Mesothelial cell of epicardium (in vitro differentiated cells): ENCODE results near the gene STK10. TPM values are rescaled to one million over a fixed set of nuclear protein-coding genes. Genes with fewer than 3 reads are reported as not detected.

Experiments used
- DNase-seq, 2 experiments: peaks; one replicate each; pipeline ENCODE4 v3.0.0; 2021; ENCODE audit warnings: low spot score in 2 of 2; ENCODE audit not compliant: unreplicated experiment in 2 of 2
- H3K27ac Mint-ChIP-seq: 2 replicates; pipeline ENCODE4 v1.8.0; 2021; ENCODE audit warnings: mixed read lengths
- H3K27me3 Mint-ChIP-seq: 2 replicates; pipeline ENCODE4 v1.8.0; 2021; ENCODE audit warnings: low read depth, mixed read lengths
- H3K36me3 Mint-ChIP-seq: 2 replicates; pipeline ENCODE4 v1.8.0; 2021; ENCODE audit warnings: mixed read lengths
- H3K4me1 Mint-ChIP-seq: 2 replicates; pipeline ENCODE4 v1.8.0; 2021; ENCODE audit warnings: mixed read lengths
- H3K4me3 Mint-ChIP-seq: 2 replicates; pipeline ENCODE4 v1.8.0; 2021; ENCODE audit warnings: mild to moderate bottlenecking, moderate library complexity, mixed read lengths
- H3K9me3 Mint-ChIP-seq: 2 replicates; pipeline ENCODE4 v1.8.0; 2021; ENCODE audit warnings: mixed read lengths
- CTCF ChIP-seq: fragments of 200-600 bp; sonication (generic); IDR thresholded peaks from one replicate; pipeline ENCODE4 v1.5.0; 2021; ENCODE audit warnings: antibody characterized with exemption; ENCODE audit not compliant: unreplicated experiment
- total RNA-seq: library from RNA; stranded (reverse); gene quantifications from 3 replicates; pipeline ENCODE4 v1.2.1, GENCODE V29; 2021

Gene STK10
- total RNA-seq, 1 donor from 2014 or later, result 15.5 TPM

GRCh38 chr5:172076761-172077244, 111.2 kb downstream of the STK10 start:
- H3K4me1 Mint-ChIP-seq, result peaks cover 8% of the 10 kb centered on the region
- TF ChIP-seq CTCF, result no peak
- no peak overlapping the region for H3K4me3 Mint-ChIP-seq
- no peak for DNase-seq
- H3K36me3 Mint-ChIP-seq, result peaks cover 2% of the 10 kb centered on the region
- no peaks in the 10 kb centered on the region for H3K9me3 Mint-ChIP-seq
- peak overlapping the region; percentile 21 for H3K27ac Mint-ChIP-seq
- H3K27me3 Mint-ChIP-seq, result no peaks in the 10 kb centered on the region

GRCh38 chr5:172075656-172076055, 112.4 kb downstream of the STK10 start:
- DNase-seq, result no peak
- no peaks in the 10 kb centered on the region for H3K9me3 Mint-ChIP-seq
- peaks cover 2% of the 10 kb centered on the region for H3K36me3 Mint-ChIP-seq
- no peaks in the 10 kb centered on the region for H3K27me3 Mint-ChIP-seq
- TF ChIP-seq CTCF, result no peak
- H3K27ac Mint-ChIP-seq, result no peak overlapping the region
- H3K4me1 Mint-ChIP-seq, result peaks cover 8% of the 10 kb centered on the region
- H3K4me3 Mint-ChIP-seq, result no peak overlapping the region

GRCh38 chr5:172074896-172075295, 113.1 kb downstream of the STK10 start:
- peaks cover 8% of the 10 kb centered on the region for H3K4me1 Mint-ChIP-seq
- no peaks in the 10 kb centered on the region for H3K27me3 Mint-ChIP-seq
- H3K4me3 Mint-ChIP-seq, result no peak overlapping the region
- no peak overlapping the region for H3K27ac Mint-ChIP-seq
- H3K36me3 Mint-ChIP-seq, result peaks cover 2% of the 10 kb centered on the region
- no peaks in the 10 kb centered on the region for H3K9me3 Mint-ChIP-seq
- no peak for TF ChIP-seq CTCF
- no peak for DNase-seq

GRCh38 chr5:172071309-172071875, 116.6 kb downstream of the STK10 start:
- no peak for DNase-seq
- Mint-ChIP-seq H3K27ac (no peak overlapping the region), H3K9me3 (no peaks in the 10 kb centered on the region), H3K4me1 (no peaks in the 10 kb centered on the region), H3K27me3 (no peaks in the 10 kb centered on the region), H3K36me3 (peaks cover 3% of the 10 kb centered on the region), H3K4me3 (no peak overlapping the region)
- TF ChIP-seq CTCF, result no peak

- Mint-ChIP-seq H3K9me3 (no peaks in the 10 kb centered on the region), H3K27ac (peak overlapping the region; percentile 43), H3K4me1 (peaks cover 11% of the 10 kb centered on the region), H3K27me3 (no peaks in the 10 kb centered on the region), H3K4me3 (no peak overlapping the region), H3K36me3 (peaks cover 23% of the 10 kb centered on the region)
- DNase-seq, result no peak
- TF ChIP-seq CTCF, result no peak
These were observed 122.5 kb downstream of the STK10 start for GRCh38 chr5:172065431-172066065.
